Suprapubic skin (tissue), 3 donors: ENCODE results near the gene DYNLT5.

Source experiments
- EP300 ChIP-seq: sonication (generic); formaldehyde crosslinking; IDR thresholded peaks from one replicate; pipeline ENCODE4 v1.6.1; 2017; ENCODE audit warnings: antibody characterized with exemption
- POLR2A ChIP-seq, 2 donors: fragments of 450-650 bp; IDR thresholded peaks; one replicate each; pipeline ENCODE4 v1.6.1; 2017; ENCODE audit warnings: antibody characterized with exemption in 2 of 2, mild to moderate bottlenecking in 2 of 2, moderate library complexity in 2 of 2
- TF ChIP-seq, protein P1 (sequence below), 2 donors: fragments of 200-600 bp in 1 of 2; fragments of 450-650 bp in 1 of 2; sonication (generic) in 1 of 2; IDR thresholded peaks; one replicate each; pipeline ENCODE4 v1.5.1; 2016 to 2019; ENCODE audit warnings: antibody characterized with exemption in 2 of 2, mild to moderate bottlenecking in 1 of 2, moderate library complexity in 1 of 2

DNA sequence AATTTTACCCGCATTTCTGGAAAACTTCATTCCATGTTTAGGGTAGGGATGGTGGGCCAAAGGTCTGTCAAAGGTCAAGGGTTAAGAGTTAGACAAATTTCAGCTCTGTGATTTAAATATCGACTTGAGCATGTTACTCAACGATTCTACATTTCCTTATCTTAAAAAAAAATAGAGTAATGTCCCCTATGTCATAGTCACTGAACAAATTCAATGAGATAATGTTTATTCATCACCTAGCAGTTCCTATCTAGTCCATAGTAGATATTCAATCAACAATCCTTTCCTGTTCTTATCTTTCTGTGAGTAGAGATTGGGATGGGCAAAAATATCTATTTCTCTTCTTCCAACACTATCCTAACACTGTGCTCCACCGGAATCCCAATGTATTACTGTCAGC lies 1.1 kb upstream of the DYNLT5 start:
- no peak for TF ChIP-seq POLR2A (IDR thresholded peaks at IDR 0.05)
- TF ChIP-seq, protein P1, sequence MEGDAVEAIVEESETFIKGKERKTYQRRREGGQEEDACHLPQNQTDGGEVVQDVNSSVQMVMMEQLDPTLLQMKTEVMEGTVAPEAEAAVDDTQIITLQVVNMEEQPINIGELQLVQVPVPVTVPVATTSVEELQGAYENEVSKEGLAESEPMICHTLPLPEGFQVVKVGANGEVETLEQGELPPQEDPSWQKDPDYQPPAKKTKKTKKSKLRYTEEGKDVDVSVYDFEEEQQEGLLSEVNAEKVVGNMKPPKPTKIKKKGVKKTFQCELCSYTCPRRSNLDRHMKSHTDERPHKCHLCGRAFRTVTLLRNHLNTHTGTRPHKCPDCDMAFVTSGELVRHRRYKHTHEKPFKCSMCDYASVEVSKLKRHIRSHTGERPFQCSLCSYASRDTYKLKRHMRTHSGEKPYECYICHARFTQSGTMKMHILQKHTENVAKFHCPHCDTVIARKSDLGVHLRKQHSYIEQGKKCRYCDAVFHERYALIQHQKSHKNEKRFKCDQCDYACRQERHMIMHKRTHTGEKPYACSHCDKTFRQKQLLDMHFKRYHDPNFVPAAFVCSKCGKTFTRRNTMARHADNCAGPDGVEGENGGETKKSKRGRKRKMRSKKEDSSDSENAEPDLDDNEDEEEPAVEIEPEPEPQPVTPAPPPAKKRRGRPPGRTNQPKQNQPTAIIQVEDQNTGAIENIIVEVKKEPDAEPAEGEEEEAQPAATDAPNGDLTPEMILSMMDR (IDR thresholded peaks at IDR 0.05) = no peak
- no peak for TF ChIP-seq EP300
